ENCODE data around the gene LSM7. TPM values are rescaled to one million over a fixed set of nuclear protein-coding genes. Genes with fewer than 3 reads are reported as not detected.
A peak's percentile ranks its signal among the peaks of the same experiment; 100 is the strongest.

Gene LSM7
- total and polyA plus RNA-seq, 11 donors = 33.8 to 213 (median 47.7) TPM

- WGBS, 4 donors = 85 to 89% (median 89%) methylated on average over 24 to 33 of the region's 33 CpGs
- intact Hi-C loops (cut with DNase I) = loop anchor here in 6 of 10 donors (5.0 to 10.0 kb wide), 5 partner anchors 39 to 116 kb away; partner anchors contain the start of gene DOT1L (in 1 of the 6)
- H3K4me1 ChIP-seq = peaks cover 0 to 38% (median 27%) of the 10 kb centered on the region in 12 donors
- ATAC-seq (no peak), DNase-seq (no peak)
- no peaks in the 10 kb centered on the region for H3K9me3 ChIP-seq
- H3K27me3 ChIP-seq = peaks cover 0 to 11% (median 0%) of the 10 kb centered on the region in 9 donors
- H3K27ac ChIP-seq = no peak overlapping the region
- no peak overlapping the region for H3K4me3 ChIP-seq
- TF ChIP-seq CTCF (IDR thresholded peaks at IDR 0.05) (no peak), POLR2A (IDR thresholded peaks at IDR 0.05) (no peak)
- peaks cover 0 to 21% (median 4%) of the 10 kb centered on the region in 9 donors for H3K36me3 ChIP-seq
Observed at GRCh38 chr19:2278459-2279158, 49.8 kb downstream of the LSM7 start.

GRCh38 chr19:2277138-2277537, 51.2 kb downstream of the LSM7 start:
- intact Hi-C loops (cut with DNase I) = loop anchor here in 6 of 10 donors (5.0 to 10.0 kb wide), 5 partner anchors 40 to 118 kb away; partner anchors contain the start of gene DOT1L (in 1 of the 6)
- WGBS, 4 donors = 80 to 86% (median 83%) methylated on average over 9 of the region's 9 CpGs
- no peak for ATAC-seq

GRCh38 chr19:2276429-2276986, 51.9 kb downstream of the LSM7 start:
- intact Hi-C loops (cut with DNase I) = loop anchor here in 6 of 10 donors (5.0 to 10.0 kb wide), 5 partner anchors 41 to 118 kb away; partner anchors contain the start of gene DOT1L (in 1 of the 6)
- no peaks in the 10 kb centered on the region for H3K27me3 ChIP-seq
- 91 to 93% (median 93%) methylated on average over 22 to 28 of the region's 28 CpGs for WGBS, 4 donors
- peak overlapping the region in 2 of 12 donors; percentile 13 to 48 for H3K27ac ChIP-seq
- DNase-seq (no peak), ATAC-seq (peak in 1 of 4 donors; percentile 1)
- no peaks in the 10 kb centered on the region for H3K9me3 ChIP-seq
- peaks cover 4 to 47% (median 37%) of the 10 kb centered on the region in 12 donors for H3K4me1 ChIP-seq
- TF ChIP-seq POLR2A (IDR thresholded peaks at IDR 0.05) = no peak
- TF ChIP-seq CTCF (IDR thresholded peaks at IDR 0.05) = no peak
- H3K36me3 ChIP-seq = peaks cover 0 to 41% (median 24%) of the 10 kb centered on the region in 9 donors
- peak overlapping the region in 1 of 12 donors; percentile 13 for H3K4me3 ChIP-seq

More at GRCh38 chr19:2277138-2277537, 51.2 kb downstream of the LSM7 start:
- Histone ChIP-seq H3K9me3 (no peaks in the 10 kb centered on the region), H3K36me3 (peaks cover 0 to 35% (median 18%) of the 10 kb centered on the region in 9 donors), H3K4me3 (no peak overlapping the region), H3K4me1 (peaks cover 4 to 47% (median 36%) of the 10 kb centered on the region in 12 donors), H3K27me3 (peaks cover 0 to 3% (median 0%) of the 10 kb centered on the region in 9 donors), H3K27ac (no peak overlapping the region)
- TF ChIP-seq POLR2A (IDR thresholded peaks at IDR 0.05) = no peak
- no peak for TF ChIP-seq CTCF (IDR thresholded peaks at IDR 0.05)
- DNase-seq = no peak
